Measurements from ENCODE around the gene KIAA1958. TPM values are rescaled to one million over a fixed set of nuclear protein-coding genes. Genes with fewer than 3 reads are reported as not detected.
A peak's percentile ranks its signal among the peaks of the same experiment; 100 is the strongest.

Gene KIAA1958
- total and polyA plus RNA-seq, 5 donors from 2014 or later, result 0.41 to 3.1 (median 1.3) TPM

- H3K9me3 Mint-ChIP-seq, result peaks cover 0 to 1% (median 0%) of the 10 kb centered on the region in 7 donors
- no peak overlapping the region for H3K4me3 ChIP-seq (ENCODE audit: low read depth, low read length)
- DNase-seq, result no peak
Measured at GRCh38 chr9:112551641-112552040, 65.0 kb downstream of the KIAA1958 start.

GRCh38 chr9:112552229-112553056 is 65.8 kb downstream of the KIAA1958 start:
- Mint-ChIP-seq H3K27me3 (no peaks in the 10 kb centered on the region), H3K4me1 (peaks cover 0 to 11% (median 3%) of the 10 kb centered on the region in 4 donors), H3K9me3 (peaks cover 0 to 1% (median 0%) of the 10 kb centered on the region in 7 donors), H3K4me3 (no peak overlapping the region), H3K27ac (no peak overlapping the region), H3K36me3 (no peaks in the 10 kb centered on the region)
- Histone ChIP-seq H3K27me3 (ENCODE audit: control insufficient read depth, insufficient read depth, low read length) (no peaks in the 10 kb centered on the region), H3K9me3 (ENCODE audit: control insufficient read depth in 2 of 2, low read length in 2 of 2) (no peaks in the 10 kb centered on the region), H3K4me1 (ENCODE audit: control insufficient read depth, insufficient read depth, low read length, poor library complexity, severe bottlenecking) (no peaks in the 10 kb centered on the region), H3K36me3 (ENCODE audit: control insufficient read depth, insufficient read depth, low read length) (no peaks in the 10 kb centered on the region), H3K27ac (ENCODE audit: insufficient read depth, low read length, poor library complexity, severe bottlenecking) (no peak overlapping the region), H3K4me3 (ENCODE audit: low read depth, low read length) (no peak overlapping the region)
- DNase-seq, result no peak
- no peak for ATAC-seq (ENCODE audit: low read depth in 2 of 2)

More at GRCh38 chr9:112551641-112552040, 65.0 kb downstream of the KIAA1958 start:
- no peak for ATAC-seq (ENCODE audit: low read depth in 2 of 2)
- H3K4me3 Mint-ChIP-seq, result no peak overlapping the region
- Histone ChIP-seq H3K27me3 (ENCODE audit: control insufficient read depth, insufficient read depth, low read length) (no peaks in the 10 kb centered on the region), H3K4me1 (ENCODE audit: control insufficient read depth, insufficient read depth, low read length, poor library complexity, severe bottlenecking) (no peaks in the 10 kb centered on the region), H3K27ac (ENCODE audit: insufficient read depth, low read length, poor library complexity, severe bottlenecking) (no peak overlapping the region), H3K36me3 (ENCODE audit: control insufficient read depth, insufficient read depth, low read length) (no peaks in the 10 kb centered on the region), H3K9me3 (ENCODE audit: control insufficient read depth in 2 of 2, low read length in 2 of 2) (no peaks in the 10 kb centered on the region)
- no peaks in the 10 kb centered on the region for H3K27me3 Mint-ChIP-seq
- H3K27ac Mint-ChIP-seq, result no peak overlapping the region
- no peaks in the 10 kb centered on the region for H3K36me3 Mint-ChIP-seq
- H3K4me1 Mint-ChIP-seq, result peaks cover 0 to 10% (median 4%) of the 10 kb centered on the region in 4 donors

GRCh38 chr9:112553256-112553826 is 66.7 kb downstream of the KIAA1958 start:
- H3K4me3 Mint-ChIP-seq, result no peak overlapping the region
- peaks cover 0 to 11% (median 3%) of the 10 kb centered on the region in 4 donors for H3K4me1 Mint-ChIP-seq
- H3K27ac Mint-ChIP-seq, result no peak overlapping the region
- DNase-seq (no peak), ATAC-seq (ENCODE audit: low read depth in 2 of 2) (no peak)
- H3K27me3 Mint-ChIP-seq, result no peaks in the 10 kb centered on the region
- Histone ChIP-seq H3K27ac (ENCODE audit: insufficient read depth, low read length, poor library complexity, severe bottlenecking) (no peak overlapping the region), H3K4me1 (ENCODE audit: control insufficient read depth, insufficient read depth, low read length, poor library complexity, severe bottlenecking) (no peaks in the 10 kb centered on the region), H3K4me3 (ENCODE audit: low read depth, low read length) (no peak overlapping the region), H3K36me3 (ENCODE audit: control insufficient read depth, insufficient read depth, low read length) (no peaks in the 10 kb centered on the region), H3K9me3 (ENCODE audit: control insufficient read depth in 2 of 2, low read length in 2 of 2) (no peaks in the 10 kb centered on the region), H3K27me3 (ENCODE audit: control insufficient read depth, insufficient read depth, low read length) (no peaks in the 10 kb centered on the region)
- no peaks in the 10 kb centered on the region for H3K36me3 Mint-ChIP-seq
- H3K9me3 Mint-ChIP-seq, result peaks cover 0 to 1% (median 0%) of the 10 kb centered on the region in 7 donors

- Mint-ChIP-seq H3K9me3 (peaks cover 0 to under 1% (median 0%) of the 10 kb centered on the region in 7 donors), H3K27me3 (no peaks in the 10 kb centered on the region), H3K4me3 (no peak overlapping the region), H3K27ac (no peak overlapping the region), H3K4me1 (peaks cover 0 to 11% (median 1%) of the 10 kb centered on the region in 4 donors), H3K36me3 (no peaks in the 10 kb centered on the region)
- H3K36me3 ChIP-seq (ENCODE audit: control insufficient read depth, insufficient read depth, low read length), result no peaks in the 10 kb centered on the region
- H3K27me3 ChIP-seq (ENCODE audit: control insufficient read depth, insufficient read depth, low read length), result no peaks in the 10 kb centered on the region
- no peak overlapping the region for H3K4me3 ChIP-seq (ENCODE audit: low read depth, low read length)
- DNase-seq, result no peak
- no peak overlapping the region for H3K27ac ChIP-seq (ENCODE audit: insufficient read depth, low read length, poor library complexity, severe bottlenecking)
- no peaks in the 10 kb centered on the region for H3K9me3 ChIP-seq (ENCODE audit: control insufficient read depth in 2 of 2, low read length in 2 of 2)
- no peaks in the 10 kb centered on the region for H3K4me1 ChIP-seq (ENCODE audit: control insufficient read depth, insufficient read depth, low read length, poor library complexity, severe bottlenecking)
- no peak for ATAC-seq (ENCODE audit: low read depth in 2 of 2)
Measured at GRCh38 chr9:112554516-112554915, 67.9 kb downstream of the KIAA1958 start.

- H3K36me3 Mint-ChIP-seq, result no peaks in the 10 kb centered on the region
- Histone ChIP-seq H3K4me1 (ENCODE audit: control insufficient read depth, insufficient read depth, low read length, poor library complexity, severe bottlenecking) (no peaks in the 10 kb centered on the region), H3K27ac (ENCODE audit: insufficient read depth, low read length, poor library complexity, severe bottlenecking) (no peak overlapping the region), H3K4me3 (ENCODE audit: low read depth, low read length) (no peak overlapping the region), H3K27me3 (ENCODE audit: control insufficient read depth, insufficient read depth, low read length) (no peaks in the 10 kb centered on the region), H3K36me3 (ENCODE audit: control insufficient read depth, insufficient read depth, low read length) (no peaks in the 10 kb centered on the region), H3K9me3 (ENCODE audit: control insufficient read depth in 2 of 2, low read length in 2 of 2) (no peaks in the 10 kb centered on the region)
- no peak overlapping the region for H3K4me3 Mint-ChIP-seq
- no peaks in the 10 kb centered on the region for H3K27me3 Mint-ChIP-seq
- peaks cover 0 to 11% (median 1%) of the 10 kb centered on the region in 4 donors for H3K4me1 Mint-ChIP-seq
- ATAC-seq (ENCODE audit: low read depth in 2 of 2) (no peak), DNase-seq (no peak)
- H3K27ac Mint-ChIP-seq, result no peak overlapping the region
- no peaks in the 10 kb centered on the region for H3K9me3 Mint-ChIP-seq
Measured at GRCh38 chr9:112555101-112555643, 68.5 kb downstream of the KIAA1958 start.

GRCh38 chr9:112555844-112556482 is 69.3 kb downstream of the KIAA1958 start:
- H3K27me3 Mint-ChIP-seq, result no peaks in the 10 kb centered on the region
- H3K9me3 ChIP-seq (ENCODE audit: control insufficient read depth in 2 of 2, low read length in 2 of 2), result no peaks in the 10 kb centered on the region
- H3K4me1 ChIP-seq (ENCODE audit: control insufficient read depth, insufficient read depth, low read length, poor library complexity, severe bottlenecking), result no peaks in the 10 kb centered on the region
- H3K4me3 ChIP-seq (ENCODE audit: low read depth, low read length), result no peak overlapping the region
- H3K27ac ChIP-seq (ENCODE audit: insufficient read depth, low read length, poor library complexity, severe bottlenecking), result no peak overlapping the region
- H3K4me1 Mint-ChIP-seq, result peaks cover 0 to 11% (median 1%) of the 10 kb centered on the region in 4 donors
- DNase-seq (peak in 1 of 3 donors; percentile 59), ATAC-seq (ENCODE audit: low read depth in 2 of 2) (peak in 1 of 2 donors; percentile 34)
- no peaks in the 10 kb centered on the region for H3K9me3 Mint-ChIP-seq
- H3K36me3 Mint-ChIP-seq, result no peaks in the 10 kb centered on the region
- H3K27me3 ChIP-seq (ENCODE audit: control insufficient read depth, insufficient read depth, low read length), result no peaks in the 10 kb centered on the region
- no peak overlapping the region for H3K4me3 Mint-ChIP-seq
- H3K36me3 ChIP-seq (ENCODE audit: control insufficient read depth, insufficient read depth, low read length), result no peaks in the 10 kb centered on the region
- no peak overlapping the region for H3K27ac Mint-ChIP-seq

GRCh38 chr9:112556497-112557442 is 70.1 kb downstream of the KIAA1958 start:
- Mint-ChIP-seq H3K27ac (peak overlapping the region in 2 of 3 donors; percentile 20 to 24), H3K27me3 (no peaks in the 10 kb centered on the region), H3K4me3 (no peak overlapping the region), H3K9me3 (no peaks in the 10 kb centered on the region), H3K4me1 (peaks cover 0 to 11% (median under 1%) of the 10 kb centered on the region in 4 donors), H3K36me3 (no peaks in the 10 kb centered on the region)
- no peaks in the 10 kb centered on the region for H3K36me3 ChIP-seq (ENCODE audit: control insufficient read depth, insufficient read depth, low read length)
- no peaks in the 10 kb centered on the region for H3K4me1 ChIP-seq (ENCODE audit: control insufficient read depth, insufficient read depth, low read length, poor library complexity, severe bottlenecking)
- H3K27ac ChIP-seq (ENCODE audit: insufficient read depth, low read length, poor library complexity, severe bottlenecking), result no peak overlapping the region
- H3K27me3 ChIP-seq (ENCODE audit: control insufficient read depth, insufficient read depth, low read length), result no peaks in the 10 kb centered on the region
- no peaks in the 10 kb centered on the region for H3K9me3 ChIP-seq (ENCODE audit: control insufficient read depth in 2 of 2, low read length in 2 of 2)
- H3K4me3 ChIP-seq (ENCODE audit: low read depth, low read length), result no peak overlapping the region
- DNase-seq (no peak), ATAC-seq (ENCODE audit: low read depth in 2 of 2) (no peak)
